Measurements from ENCODE around the gene RBM39.
"Not testable (repeated sequence)": the region's sequence is repeated elsewhere in the genome, so short reads cannot be mapped to it uniquely, and the experiment has no call there.

The RBM39 gene

GRCh38 chr20:35724321-35725230, 17.5 kb downstream of the RBM39 start:
- no peak for DNase-seq (ENCODE audit: low read depth)
- no peak for TF ChIP-seq CTCF (IDR thresholded peaks at IDR 0.05; ENCODE audit: control insufficient read depth, insufficient read depth, low read depth, low read length, missing control alignments)
- no peak overlapping the region for H3K4me3 ChIP-seq (ENCODE audit: control insufficient read depth, low read depth, low read length)

GRCh38 chr20:35723652-35724320, 18.3 kb downstream of the RBM39 start:
- not testable (repeated sequence) for DNase-seq (ENCODE audit: low read depth); H3K4me3 ChIP-seq (ENCODE audit: control insufficient read depth, low read depth, low read length)

- DNase-seq (ENCODE audit: low read depth); H3K4me3 ChIP-seq (ENCODE audit: control insufficient read depth, low read depth, low read length): not testable (repeated sequence)
Observed at GRCh38 chr20:35723275-35723639, 18.8 kb downstream of the RBM39 start.

GRCh38 chr20:35721621-35722020, 20.4 kb downstream of the RBM39 start:
- H3K4me3 ChIP-seq (ENCODE audit: control insufficient read depth, low read depth, low read length), result no peak overlapping the region
- no peak for DNase-seq (ENCODE audit: low read depth)
- no peak for TF ChIP-seq CTCF (IDR thresholded peaks at IDR 0.05; ENCODE audit: control insufficient read depth, insufficient read depth, low read depth, low read length, missing control alignments)

GRCh38 chr20:35721219-35721618, 20.8 kb downstream of the RBM39 start:
- TF ChIP-seq CTCF (IDR thresholded peaks at IDR 0.05; ENCODE audit: control insufficient read depth, insufficient read depth, low read depth, low read length, missing control alignments), result no peak
- no peak for DNase-seq (ENCODE audit: low read depth)
- no peak overlapping the region for H3K4me3 ChIP-seq (ENCODE audit: control insufficient read depth, low read depth, low read length)

GRCh38 chr20:35720165-35721123, 21.6 kb downstream of the RBM39 start:
- no peak for TF ChIP-seq CTCF (IDR thresholded peaks at IDR 0.05; ENCODE audit: control insufficient read depth, insufficient read depth, low read depth, low read length, missing control alignments)
- H3K4me3 ChIP-seq (ENCODE audit: control insufficient read depth, low read depth, low read length), result no peak overlapping the region
- DNase-seq (ENCODE audit: low read depth), result no peak

GRCh38 chr20:35719717-35720116, 22.3 kb downstream of the RBM39 start:
- no peak overlapping the region for H3K4me3 ChIP-seq (ENCODE audit: control insufficient read depth, low read depth, low read length)
- no peak for DNase-seq (ENCODE audit: low read depth)
- no peak for TF ChIP-seq CTCF (IDR thresholded peaks at IDR 0.05; ENCODE audit: control insufficient read depth, insufficient read depth, low read depth, low read length, missing control alignments)

Measured in AG09309 (cell line).